Measurements from ENCODE around the gene ISM1. TPM values are rescaled to one million over a fixed set of nuclear protein-coding genes. Genes with fewer than 3 reads are reported as not detected.
"Not testable (repeated sequence)": the region's sequence is repeated elsewhere in the genome, so short reads cannot be mapped to it uniquely, and the experiment has no call there.

Gene ISM1
- total and polyA plus RNA-seq, 12 donors: 0.54 to 1.7 (median 1.0) TPM

GRCh38 chr20:13234961-13235360, 13.9 kb downstream of the ISM1 start:
- peaks cover 0 to 16% (median 7%) of the 10 kb centered on the region in 9 donors for H3K4me1 ChIP-seq
- DNase-seq (no peak), ATAC-seq (no peak)
- no peak overlapping the region for H3K4me3 ChIP-seq
- no peaks in the 10 kb centered on the region for H3K36me3 ChIP-seq
- H3K27ac ChIP-seq: no peak overlapping the region
- intact Hi-C loops (cut with DNase I): no loop called here
- 74 to 77% methylated on average over 1 of the region's 1 CpG for WGBS, 2 donors
- H3K9me3 ChIP-seq: no peaks in the 10 kb centered on the region
- no peaks in the 10 kb centered on the region for H3K27me3 ChIP-seq
- no peak for TF ChIP-seq CTCF (IDR thresholded peaks at IDR 0.05)

GRCh38 chr20:13236360-13236759, 15.3 kb downstream of the ISM1 start:
- ATAC-seq; H3K27me3 ChIP-seq; intact Hi-C loops (cut with DNase I); H3K27ac ChIP-seq; H3K4me1 ChIP-seq; DNase-seq; H3K9me3 ChIP-seq; H3K36me3 ChIP-seq; H3K4me3 ChIP-seq: not testable (repeated sequence)
- WGBS, 2 donors: 83 to 89% methylated on average over 2 of the region's 2 CpGs

- no peaks in the 10 kb centered on the region for H3K36me3 ChIP-seq
- intact Hi-C loops (cut with DNase I): no loop called here
- H3K27me3 ChIP-seq: no peaks in the 10 kb centered on the region
- H3K27ac ChIP-seq: no peak overlapping the region
- 92 to 94% methylated on average over 1 of the region's 1 CpG for WGBS, 2 donors
- ATAC-seq: no peak
- no peak overlapping the region for H3K4me3 ChIP-seq
- DNase-seq: no peak
- no peaks in the 10 kb centered on the region for H3K4me1 ChIP-seq
- TF ChIP-seq CTCF (IDR thresholded peaks at IDR 0.05): no peak
- no peaks in the 10 kb centered on the region for H3K9me3 ChIP-seq
Measured at GRCh38 chr20:13236990-13237720, 16.1 kb downstream of the ISM1 start.

GRCh38 chr20:13238001-13238653, 17.1 kb downstream of the ISM1 start:
- intact Hi-C loops (cut with DNase I): no loop called here
- Histone ChIP-seq H3K4me3 (no peak overlapping the region), H3K4me1 (no peaks in the 10 kb centered on the region), H3K9me3 (no peaks in the 10 kb centered on the region), H3K27ac (no peak overlapping the region), H3K36me3 (no peaks in the 10 kb centered on the region), H3K27me3 (no peaks in the 10 kb centered on the region)
- ATAC-seq: no peak
- no peak for TF ChIP-seq CTCF (IDR thresholded peaks at IDR 0.05)
- no peak for DNase-seq
- WGBS, 2 donors: 86 to 90% methylated on average over 2 of the region's 2 CpGs

- ATAC-seq (no peak), DNase-seq (no peak)
- H3K36me3 ChIP-seq: no peaks in the 10 kb centered on the region
- intact Hi-C loops (cut with DNase I): no loop called here
- H3K4me1 ChIP-seq: peaks cover 0 to 13% (median 0%) of the 10 kb centered on the region in 9 donors
- no peaks in the 10 kb centered on the region for H3K9me3 ChIP-seq
- no peaks in the 10 kb centered on the region for H3K27me3 ChIP-seq
- 72 to 84% methylated on average over 2 of the region's 2 CpGs for WGBS, 2 donors
- TF ChIP-seq CTCF (IDR thresholded peaks at IDR 0.05): no peak
- H3K4me3 ChIP-seq: no peak overlapping the region
- H3K27ac ChIP-seq: no peak overlapping the region
Measured at GRCh38 chr20:13243826-13244376, 22.8 kb downstream of the ISM1 start.
